Peyer's patch (tissue), 4 donors: Measurements from ENCODE around the gene PRXL2B.
A peak's percentile ranks its signal among the peaks of the same experiment; 100 is the strongest.

Experiments
- POLR2A ChIP-seq, 2 donors: fragments of 450-650 bp; IDR thresholded peaks; one replicate each; pipeline ENCODE4 v1.5.1; 2017; ENCODE audit warnings: antibody characterized with exemption in 2 of 2, mild to moderate bottlenecking in 2 of 2, moderate library complexity in 2 of 2
- TF ChIP-seq, protein P1 (sequence below), 6 experiments: fragments of 450-650 bp in 4 of 6; fragments of 200-600 bp in 2 of 6; sonication (generic) in 1 of 6; IDR thresholded peaks; one replicate each; pipeline ENCODE4 v1.5.1; 2017 to 2019; ENCODE audit warnings: antibody characterized with exemption in 6 of 6, mild to moderate bottlenecking in 3 of 6, moderate library complexity in 1 of 6

DNA sequence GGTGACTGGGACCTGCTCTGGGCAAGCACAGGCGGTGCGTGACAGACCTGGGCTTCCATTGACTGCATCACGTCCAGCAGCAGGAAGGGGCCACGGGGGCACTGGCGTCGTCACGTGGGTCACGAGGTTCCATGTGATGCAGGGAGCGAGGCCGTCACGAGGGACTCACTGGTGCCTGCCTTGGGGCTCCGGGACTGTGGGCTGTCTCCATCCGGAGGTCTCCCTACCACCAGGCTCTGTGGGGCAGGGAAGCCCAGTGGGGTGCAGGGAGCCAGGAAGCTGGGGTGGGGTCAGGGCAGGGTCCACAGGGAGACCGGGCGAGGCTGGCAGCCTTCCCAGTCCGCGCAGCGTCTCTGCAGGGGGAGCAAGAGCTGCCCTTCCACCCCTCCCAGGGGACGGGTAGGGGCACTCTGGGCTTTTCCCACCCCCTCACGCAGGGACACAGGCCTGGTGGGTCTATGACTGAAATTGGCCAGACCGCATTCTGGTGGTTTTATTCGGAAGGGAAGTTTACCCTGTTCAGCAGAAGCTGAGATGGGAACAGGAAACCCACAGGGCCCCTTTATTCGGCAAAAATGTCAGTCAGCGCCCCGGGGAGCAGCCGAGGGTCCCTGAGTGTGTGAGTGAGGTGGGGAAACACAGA is 30.8 kb upstream of the PRXL2B start:
- peak; percentile 82 to 86 for TF ChIP-seq POLR2A (IDR thresholded peaks at IDR 0.05)
- TF ChIP-seq, protein P1, sequence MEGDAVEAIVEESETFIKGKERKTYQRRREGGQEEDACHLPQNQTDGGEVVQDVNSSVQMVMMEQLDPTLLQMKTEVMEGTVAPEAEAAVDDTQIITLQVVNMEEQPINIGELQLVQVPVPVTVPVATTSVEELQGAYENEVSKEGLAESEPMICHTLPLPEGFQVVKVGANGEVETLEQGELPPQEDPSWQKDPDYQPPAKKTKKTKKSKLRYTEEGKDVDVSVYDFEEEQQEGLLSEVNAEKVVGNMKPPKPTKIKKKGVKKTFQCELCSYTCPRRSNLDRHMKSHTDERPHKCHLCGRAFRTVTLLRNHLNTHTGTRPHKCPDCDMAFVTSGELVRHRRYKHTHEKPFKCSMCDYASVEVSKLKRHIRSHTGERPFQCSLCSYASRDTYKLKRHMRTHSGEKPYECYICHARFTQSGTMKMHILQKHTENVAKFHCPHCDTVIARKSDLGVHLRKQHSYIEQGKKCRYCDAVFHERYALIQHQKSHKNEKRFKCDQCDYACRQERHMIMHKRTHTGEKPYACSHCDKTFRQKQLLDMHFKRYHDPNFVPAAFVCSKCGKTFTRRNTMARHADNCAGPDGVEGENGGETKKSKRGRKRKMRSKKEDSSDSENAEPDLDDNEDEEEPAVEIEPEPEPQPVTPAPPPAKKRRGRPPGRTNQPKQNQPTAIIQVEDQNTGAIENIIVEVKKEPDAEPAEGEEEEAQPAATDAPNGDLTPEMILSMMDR (IDR thresholded peaks at IDR 0.05), result peak in 1 of 6 experiments; percentile 12
